ENCODE measurements around the gene ZBTB18. TPM values are rescaled to one million over a fixed set of nuclear protein-coding genes. Genes with fewer than 3 reads are reported as not detected.

Gene ZBTB18
- total RNA-seq, 6 experiments from 2014 or later = 19.4 to 24.5 (median 22.0) TPM

- H3K27me3 Mint-ChIP-seq (ENCODE audit: insufficient read depth) = peaks cover 17% of the 10 kb centered on the region
- H3K36me3 Mint-ChIP-seq (ENCODE audit: low read depth) = no peaks in the 10 kb centered on the region
- H3K4me1 Mint-ChIP-seq (ENCODE audit: low read depth) = no peaks in the 10 kb centered on the region
- no peaks in the 10 kb centered on the region for H3K9me3 Mint-ChIP-seq
- H3K27ac Mint-ChIP-seq = no peak overlapping the region
- TF ChIP-seq, protein P1, sequence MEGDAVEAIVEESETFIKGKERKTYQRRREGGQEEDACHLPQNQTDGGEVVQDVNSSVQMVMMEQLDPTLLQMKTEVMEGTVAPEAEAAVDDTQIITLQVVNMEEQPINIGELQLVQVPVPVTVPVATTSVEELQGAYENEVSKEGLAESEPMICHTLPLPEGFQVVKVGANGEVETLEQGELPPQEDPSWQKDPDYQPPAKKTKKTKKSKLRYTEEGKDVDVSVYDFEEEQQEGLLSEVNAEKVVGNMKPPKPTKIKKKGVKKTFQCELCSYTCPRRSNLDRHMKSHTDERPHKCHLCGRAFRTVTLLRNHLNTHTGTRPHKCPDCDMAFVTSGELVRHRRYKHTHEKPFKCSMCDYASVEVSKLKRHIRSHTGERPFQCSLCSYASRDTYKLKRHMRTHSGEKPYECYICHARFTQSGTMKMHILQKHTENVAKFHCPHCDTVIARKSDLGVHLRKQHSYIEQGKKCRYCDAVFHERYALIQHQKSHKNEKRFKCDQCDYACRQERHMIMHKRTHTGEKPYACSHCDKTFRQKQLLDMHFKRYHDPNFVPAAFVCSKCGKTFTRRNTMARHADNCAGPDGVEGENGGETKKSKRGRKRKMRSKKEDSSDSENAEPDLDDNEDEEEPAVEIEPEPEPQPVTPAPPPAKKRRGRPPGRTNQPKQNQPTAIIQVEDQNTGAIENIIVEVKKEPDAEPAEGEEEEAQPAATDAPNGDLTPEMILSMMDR (IDR thresholded peaks at IDR 0.05) = no peak
- H3K4me3 Mint-ChIP-seq = no peak overlapping the region
- DNase-seq = no peak
Measured at GRCh38 chr1:244028701-244029100, 22.4 kb upstream of the ZBTB18 start.

DNA sequence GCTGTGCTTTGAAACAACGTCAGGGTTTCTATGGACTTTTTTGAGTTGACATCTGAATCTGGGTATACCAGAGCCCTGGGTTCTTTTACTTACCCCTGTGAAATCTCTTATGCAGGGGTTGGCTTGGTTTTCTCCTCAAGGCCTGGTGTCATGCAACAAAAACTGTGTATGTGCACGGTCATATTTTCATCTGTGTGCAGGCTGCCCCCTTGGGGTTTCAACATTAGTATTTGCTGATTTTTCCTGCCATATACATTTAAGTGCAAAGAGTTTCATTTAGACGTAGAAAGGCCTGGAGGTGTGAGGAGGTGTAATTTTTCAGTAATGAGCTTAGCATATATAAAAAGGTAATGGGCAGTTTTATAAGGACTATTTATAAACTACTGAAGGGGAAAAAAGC lies 22.0 kb upstream of the ZBTB18 start:
- Mint-ChIP-seq H3K27ac (no peak overlapping the region), H3K4me1 (ENCODE audit: low read depth) (no peaks in the 10 kb centered on the region), H3K9me3 (no peaks in the 10 kb centered on the region), H3K27me3 (ENCODE audit: insufficient read depth) (peaks cover 16% of the 10 kb centered on the region), H3K36me3 (ENCODE audit: low read depth) (no peaks in the 10 kb centered on the region), H3K4me3 (no peak overlapping the region)
- TF ChIP-seq, protein P1 (IDR thresholded peaks at IDR 0.05) = peak; percentile 36
- no peak for DNase-seq

DNA sequence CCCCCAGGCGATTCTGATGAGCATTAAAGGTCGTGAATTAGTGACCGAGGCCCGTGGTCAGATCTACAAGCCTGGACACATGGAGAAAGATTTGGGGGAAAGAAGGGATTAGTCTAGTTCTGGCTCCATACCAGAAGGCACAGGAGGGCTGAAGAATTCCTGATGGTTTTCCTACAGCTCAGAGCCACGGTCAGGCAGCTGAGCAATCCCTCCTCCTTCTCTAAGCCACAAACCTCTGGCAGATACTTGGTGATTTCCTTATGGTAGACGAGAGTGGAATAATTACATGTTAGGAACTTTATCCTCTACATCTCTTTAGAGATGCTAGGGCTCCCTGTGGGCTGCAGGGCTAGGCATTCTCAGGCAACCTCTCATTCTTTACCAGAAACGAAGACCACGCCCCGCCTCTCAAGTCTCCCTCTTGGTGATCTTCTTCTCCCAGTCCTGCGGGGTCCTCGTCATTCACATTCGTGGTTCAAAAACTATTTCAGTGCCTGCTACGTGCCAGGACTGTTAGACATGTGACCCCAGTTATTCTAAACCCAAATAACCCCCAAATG lies 20.5 kb upstream of the ZBTB18 start:
- no peaks in the 10 kb centered on the region for H3K9me3 Mint-ChIP-seq

DNA sequence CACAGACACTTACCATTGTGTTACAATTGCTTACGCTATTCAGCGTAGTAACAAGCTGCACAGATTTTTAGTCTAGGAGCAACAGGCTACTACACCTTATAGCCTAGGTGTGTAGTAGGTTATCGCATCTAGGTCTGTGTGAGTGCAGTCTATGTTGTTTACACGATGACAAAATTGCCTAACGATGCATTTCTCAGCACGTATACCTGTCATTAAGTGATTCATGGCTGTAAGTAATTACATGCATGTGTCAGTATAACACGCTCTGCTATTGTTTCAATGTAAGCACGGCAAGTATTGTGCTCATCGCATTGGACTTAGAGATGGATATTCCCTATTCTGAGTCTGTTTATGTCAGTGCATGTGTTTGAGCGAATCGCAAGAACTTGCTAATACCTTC lies 15.7 kb upstream of the ZBTB18 start:
- Mint-ChIP-seq H3K4me1 (ENCODE audit: low read depth) (no peaks in the 10 kb centered on the region), H3K4me3 (no peak overlapping the region), H3K9me3 (no peaks in the 10 kb centered on the region), H3K36me3 (ENCODE audit: low read depth) (no peaks in the 10 kb centered on the region), H3K27me3 (ENCODE audit: insufficient read depth) (no peaks in the 10 kb centered on the region; the same call in 1 of the 2 replicates), H3K27ac (no peak overlapping the region)
- no peak for DNase-seq
- TF ChIP-seq, protein P1 (IDR thresholded peaks at IDR 0.05) = no peak

More for the DNA sequence above, 20.5 kb upstream of the ZBTB18 start:
- TF ChIP-seq, protein P1 (IDR thresholded peaks at IDR 0.05) = no peak
- Mint-ChIP-seq H3K27me3 (ENCODE audit: insufficient read depth) (peaks cover 6% of the 10 kb centered on the region), H3K4me3 (no peak overlapping the region), H3K36me3 (ENCODE audit: low read depth) (no peaks in the 10 kb centered on the region), H3K27ac (no peak overlapping the region), H3K4me1 (ENCODE audit: low read depth) (no peaks in the 10 kb centered on the region)
- DNase-seq = no peak

DNA sequence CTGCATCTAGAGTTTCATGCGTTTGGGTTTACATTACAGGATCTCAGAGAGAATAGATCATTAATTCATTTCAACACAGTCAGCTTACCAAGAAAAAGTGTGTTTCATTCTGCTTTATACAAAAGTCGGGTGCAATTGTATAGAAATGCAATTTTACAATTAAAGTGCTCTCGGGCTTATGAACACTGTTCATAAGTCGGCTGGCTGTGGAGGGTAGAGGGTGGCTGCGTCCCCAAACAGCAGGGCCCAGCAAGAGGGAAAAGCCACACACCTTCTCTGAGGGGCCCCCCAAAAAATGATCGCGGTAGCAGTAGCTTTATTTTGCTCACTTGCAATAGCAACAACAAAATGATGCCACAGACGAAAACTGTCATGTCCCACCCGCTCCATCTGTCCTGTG lies 13.8 kb upstream of the ZBTB18 start:
- H3K4me1 Mint-ChIP-seq (ENCODE audit: low read depth) = no peaks in the 10 kb centered on the region
- no peaks in the 10 kb centered on the region for H3K36me3 Mint-ChIP-seq (ENCODE audit: low read depth)
- no peak overlapping the region for H3K4me3 Mint-ChIP-seq
- H3K9me3 Mint-ChIP-seq = no peaks in the 10 kb centered on the region
- TF ChIP-seq, protein P1 (IDR thresholded peaks at IDR 0.05) = no peak
- no peak overlapping the region for H3K27ac Mint-ChIP-seq
- H3K27me3 Mint-ChIP-seq (ENCODE audit: insufficient read depth) = no peaks in the 10 kb centered on the region
- no peak for DNase-seq
